ENCODE measurements around the gene TMEM123. TPM values are rescaled to one million over a fixed set of nuclear protein-coding genes. Genes with fewer than 3 reads are reported as not detected.

The TMEM123 gene
- total and polyA plus RNA-seq, 10 of the 15 experiments (the other 5 are each of a cell fraction or from before 2014, with no cell fraction given), result 35.1 to 667 (median 123) TPM

DNA sequence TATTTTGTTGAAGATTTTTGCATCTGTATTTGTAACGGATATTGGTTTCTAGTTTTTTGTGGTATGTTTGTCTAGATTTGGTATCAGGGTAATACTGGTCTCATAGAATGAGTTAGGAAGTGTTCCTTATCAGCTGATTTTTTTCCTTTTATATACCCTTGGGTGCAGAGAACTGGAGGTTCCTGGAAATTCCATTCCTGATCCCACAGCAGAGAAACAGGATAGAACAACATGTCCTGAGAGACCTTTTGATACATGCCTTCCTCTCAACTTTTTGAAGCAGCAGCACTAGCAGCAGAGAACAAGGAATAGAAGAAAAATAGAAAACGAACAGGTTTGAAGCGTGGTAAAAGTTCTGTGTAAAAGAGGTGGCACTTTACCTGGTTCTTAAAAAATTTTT, 68.7 kb downstream of the TMEM123 start:
- Histone ChIP-seq H2AFZ (ENCODE audit: control insufficient read depth, low read depth, low read length) (no peak overlapping the region), H4K20me1 (ENCODE audit: control insufficient read depth, insufficient read depth) (no peaks in the 10 kb centered on the region), H3K9ac (ENCODE audit: control insufficient read depth, insufficient read depth, low read length) (no peak overlapping the region), H3K27me3 (replicated peaks in 1 of 2; ENCODE audit: control insufficient read depth in 2 of 2, insufficient read depth in 2 of 2, low read length in 1 of 2) (no peaks in the 10 kb centered on the region), H3K4me2 (ENCODE audit: control insufficient read depth, insufficient read depth) (no peak overlapping the region), H3K9me3 (replicated peaks; ENCODE audit: control insufficient read depth, insufficient read depth, low read length) (peaks cover 2% of the 10 kb centered on the region; the same call in 2 of the 3 replicates), H3K4me3 (no peak overlapping the region), H3K36me3 (ENCODE audit: control insufficient read depth in 2 of 2, insufficient read depth in 2 of 2, low read length in 1 of 2) (peaks cover 4 to 14% of the 10 kb centered on the region in 2 experiments; a peak in 3 of 4 replicates), H3K79me2 (ENCODE audit: control insufficient read depth, insufficient read depth, low read length) (no peaks in the 10 kb centered on the region), H3K4me1 (ENCODE audit: control insufficient read depth, insufficient read depth, low read length) (no peaks in the 10 kb centered on the region), H3K27ac (ENCODE audit: control insufficient read depth, insufficient read depth) (no peak overlapping the region)
- ChIA-PET RAD21 (ENCODE audit: unreplicated experiment) (interaction anchor here (1.4 kb wide), 1 partner anchor 74 kb away, joined by 3 read pairs; no protein-coding TSS in a partner anchor), SMC1A (ENCODE audit: uncharacterized antibody, unreplicated experiment) (interaction anchor here (0.6 to 1.6 kb wide), 2 partner anchors 16 to 63 kb away, joined by 4 to 5 read pairs; no protein-coding TSS in a partner anchor), POLR2A (interaction anchor here (1.4 kb wide), 1 partner anchor 22 kb away, joined by 5 read pairs; no protein-coding TSS in a partner anchor), CTCF (interaction anchor here (0.9 to 4.0 kb wide), 6 partner anchors 12 to 282 kb away, joined by 3 to 16 read pairs (median 5); no protein-coding TSS in a partner anchor)
- intact Hi-C loops (cut with micrococcal nuclease; ENCODE audit: unreplicated experiment), result no loop called here
- DNase-seq (ENCODE audit: low read depth, low spot score) (no peak), ATAC-seq (no peak), FAIRE-seq (no peak)
- WGBS (ENCODE audit: insufficient coverage, insufficient replicate concordance, low lambda C conversion rate, missing lambda C conversion rate), result 82% methylated on average over 3 of the region's 3 CpGs
- TF ChIP-seq IKZF1 (conservative IDR thresholded peaks at IDR 0.05) (no peak), PML (IDR thresholded peaks at IDR 0.05; ENCODE audit: low read length) (no peak), IKZF2 (IDR thresholded peaks at IDR 0.05) (no peak), RELA (IDR thresholded peaks at IDR 0.05; ENCODE audit: borderline replicate concordance, partially characterized antibody) (no peak), HDGF (IDR thresholded peaks at IDR 0.05) (no peak)
- TF ChIP-seq, protein P1, sequence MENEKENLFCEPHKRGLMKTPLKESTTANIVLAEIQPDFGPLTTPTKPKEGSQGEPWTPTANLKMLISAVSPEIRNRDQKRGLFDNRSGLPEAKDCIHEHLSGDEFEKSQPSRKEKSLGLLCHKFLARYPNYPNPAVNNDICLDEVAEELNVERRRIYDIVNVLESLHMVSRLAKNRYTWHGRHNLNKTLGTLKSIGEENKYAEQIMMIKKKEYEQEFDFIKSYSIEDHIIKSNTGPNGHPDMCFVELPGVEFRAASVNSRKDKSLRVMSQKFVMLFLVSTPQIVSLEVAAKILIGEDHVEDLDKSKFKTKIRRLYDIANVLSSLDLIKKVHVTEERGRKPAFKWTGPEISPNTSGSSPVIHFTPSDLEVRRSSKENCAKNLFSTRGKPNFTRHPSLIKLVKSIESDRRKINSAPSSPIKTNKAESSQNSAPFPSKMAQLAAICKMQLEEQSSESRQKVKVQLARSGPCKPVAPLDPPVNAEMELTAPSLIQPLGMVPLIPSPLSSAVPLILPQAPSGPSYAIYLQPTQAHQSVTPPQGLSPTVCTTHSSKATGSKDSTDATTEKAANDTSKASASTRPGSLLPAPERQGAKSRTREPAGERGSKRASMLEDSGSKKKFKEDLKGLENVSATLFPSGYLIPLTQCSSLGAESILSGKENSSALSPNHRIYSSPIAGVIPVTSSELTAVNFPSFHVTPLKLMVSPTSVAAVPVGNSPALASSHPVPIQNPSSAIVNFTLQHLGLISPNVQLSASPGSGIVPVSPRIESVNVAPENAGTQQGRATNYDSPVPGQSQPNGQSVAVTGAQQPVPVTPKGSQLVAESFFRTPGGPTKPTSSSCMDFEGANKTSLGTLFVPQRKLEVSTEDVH (IDR thresholded peaks at IDR 0.05; ENCODE audit: low read depth, partially characterized antibody), result no peak
- in situ Hi-C loops (cut with MboI), result loop anchor here (25.0 kb wide), 1 partner anchor 103 kb away; no protein-coding TSS in a partner anchor
- no TSS peak for BruUV-seq (replicated peaks)

Measured in GM12878 (cell line).